Measurements from ENCODE around the gene FUT3.

FUT3 gene

DNA sequence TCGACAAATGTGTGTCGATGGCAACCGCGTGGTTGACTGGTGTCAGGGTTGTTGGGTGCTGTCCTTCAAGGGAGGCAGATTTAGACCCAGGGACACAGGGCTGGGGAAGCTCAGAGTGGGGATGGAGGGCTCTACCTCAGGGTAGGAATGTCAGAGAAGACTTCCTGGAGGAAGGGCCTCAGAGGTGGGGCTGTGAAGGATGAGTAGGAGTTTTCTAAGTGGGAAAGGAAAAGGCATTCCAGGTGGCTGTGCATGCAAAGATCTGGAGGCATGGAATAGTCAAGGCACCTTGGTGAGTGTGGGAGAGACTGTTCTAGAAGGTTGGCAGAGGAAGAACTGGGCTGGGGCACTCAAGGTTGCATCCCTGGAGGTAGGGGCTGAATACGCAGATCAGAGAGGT lies 44.3 kb downstream of the FUT3 start:
- TF ChIP-seq, protein P1, sequence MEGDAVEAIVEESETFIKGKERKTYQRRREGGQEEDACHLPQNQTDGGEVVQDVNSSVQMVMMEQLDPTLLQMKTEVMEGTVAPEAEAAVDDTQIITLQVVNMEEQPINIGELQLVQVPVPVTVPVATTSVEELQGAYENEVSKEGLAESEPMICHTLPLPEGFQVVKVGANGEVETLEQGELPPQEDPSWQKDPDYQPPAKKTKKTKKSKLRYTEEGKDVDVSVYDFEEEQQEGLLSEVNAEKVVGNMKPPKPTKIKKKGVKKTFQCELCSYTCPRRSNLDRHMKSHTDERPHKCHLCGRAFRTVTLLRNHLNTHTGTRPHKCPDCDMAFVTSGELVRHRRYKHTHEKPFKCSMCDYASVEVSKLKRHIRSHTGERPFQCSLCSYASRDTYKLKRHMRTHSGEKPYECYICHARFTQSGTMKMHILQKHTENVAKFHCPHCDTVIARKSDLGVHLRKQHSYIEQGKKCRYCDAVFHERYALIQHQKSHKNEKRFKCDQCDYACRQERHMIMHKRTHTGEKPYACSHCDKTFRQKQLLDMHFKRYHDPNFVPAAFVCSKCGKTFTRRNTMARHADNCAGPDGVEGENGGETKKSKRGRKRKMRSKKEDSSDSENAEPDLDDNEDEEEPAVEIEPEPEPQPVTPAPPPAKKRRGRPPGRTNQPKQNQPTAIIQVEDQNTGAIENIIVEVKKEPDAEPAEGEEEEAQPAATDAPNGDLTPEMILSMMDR (IDR thresholded peaks at IDR 0.05; ENCODE audit: low read depth, low read length, missing control alignments): no peak
- no peak for DNase-seq (ENCODE audit: low read depth)
- no peak overlapping the region for H3K4me3 ChIP-seq (ENCODE audit: low read depth, low read length)

DNA sequence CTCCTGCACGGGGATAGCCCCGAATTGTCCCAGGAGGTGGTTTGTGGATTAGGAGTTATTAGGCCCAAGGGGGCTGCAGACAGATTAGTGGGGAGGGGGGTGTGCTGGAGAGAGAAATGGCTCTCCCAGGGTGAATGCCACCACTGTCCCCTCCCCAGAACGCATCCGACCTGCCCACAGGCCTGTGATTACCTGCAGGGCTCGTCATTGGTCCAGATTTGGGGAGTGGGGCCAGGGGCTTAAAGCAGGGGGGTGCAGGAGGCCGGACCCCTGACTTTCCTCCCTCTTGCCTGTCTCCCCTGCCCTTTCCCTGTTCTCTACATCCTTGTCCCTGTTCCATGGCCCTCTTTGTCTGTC lies 45.1 kb downstream of the FUT3 start:
- no peak for DNase-seq (ENCODE audit: low read depth)
- TF ChIP-seq, protein P1 (IDR thresholded peaks at IDR 0.05; ENCODE audit: low read depth, low read length, missing control alignments): no peak
- no peak overlapping the region for H3K4me3 ChIP-seq (ENCODE audit: low read depth, low read length)

DNA sequence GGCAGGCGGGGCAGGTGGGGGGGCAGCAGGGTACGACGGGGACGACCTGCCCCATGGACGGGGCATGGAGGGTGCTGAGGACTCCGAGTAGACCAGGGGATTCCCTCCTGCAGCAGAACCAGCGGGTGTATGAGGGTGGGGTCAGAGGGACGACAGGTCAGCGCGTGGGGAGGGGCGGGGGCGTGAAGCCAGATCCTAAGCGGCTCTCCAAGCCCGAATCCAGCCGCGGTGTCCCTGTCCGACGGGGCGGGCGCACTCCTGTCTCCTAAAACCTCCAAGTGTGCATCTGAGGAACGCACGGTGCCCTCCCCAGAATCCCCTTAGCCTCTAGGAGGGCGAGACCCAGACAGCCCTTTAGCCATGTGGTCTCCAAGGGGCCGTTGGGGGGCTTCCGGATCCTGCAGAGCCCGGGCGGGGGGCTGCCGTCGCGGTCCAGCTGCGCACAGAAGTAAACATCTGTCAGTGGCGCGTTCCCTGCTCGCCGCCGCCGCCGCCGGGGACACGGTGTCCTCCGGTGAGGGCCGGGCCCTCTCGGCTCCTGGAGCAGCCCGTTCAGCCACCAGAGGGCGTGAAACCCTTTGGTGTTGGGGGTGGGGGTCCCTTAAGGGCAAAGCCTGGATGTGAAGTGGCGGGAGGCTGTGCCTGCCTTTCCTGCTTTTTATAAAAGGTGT lies 45.7 kb downstream of the FUT3 start:
- TF ChIP-seq, protein P1 (IDR thresholded peaks at IDR 0.05; ENCODE audit: low read depth, low read length, missing control alignments): peak; percentile 45
- no peak for DNase-seq (ENCODE audit: low read depth)
- no peak overlapping the region for H3K4me3 ChIP-seq (ENCODE audit: low read depth, low read length)

DNA sequence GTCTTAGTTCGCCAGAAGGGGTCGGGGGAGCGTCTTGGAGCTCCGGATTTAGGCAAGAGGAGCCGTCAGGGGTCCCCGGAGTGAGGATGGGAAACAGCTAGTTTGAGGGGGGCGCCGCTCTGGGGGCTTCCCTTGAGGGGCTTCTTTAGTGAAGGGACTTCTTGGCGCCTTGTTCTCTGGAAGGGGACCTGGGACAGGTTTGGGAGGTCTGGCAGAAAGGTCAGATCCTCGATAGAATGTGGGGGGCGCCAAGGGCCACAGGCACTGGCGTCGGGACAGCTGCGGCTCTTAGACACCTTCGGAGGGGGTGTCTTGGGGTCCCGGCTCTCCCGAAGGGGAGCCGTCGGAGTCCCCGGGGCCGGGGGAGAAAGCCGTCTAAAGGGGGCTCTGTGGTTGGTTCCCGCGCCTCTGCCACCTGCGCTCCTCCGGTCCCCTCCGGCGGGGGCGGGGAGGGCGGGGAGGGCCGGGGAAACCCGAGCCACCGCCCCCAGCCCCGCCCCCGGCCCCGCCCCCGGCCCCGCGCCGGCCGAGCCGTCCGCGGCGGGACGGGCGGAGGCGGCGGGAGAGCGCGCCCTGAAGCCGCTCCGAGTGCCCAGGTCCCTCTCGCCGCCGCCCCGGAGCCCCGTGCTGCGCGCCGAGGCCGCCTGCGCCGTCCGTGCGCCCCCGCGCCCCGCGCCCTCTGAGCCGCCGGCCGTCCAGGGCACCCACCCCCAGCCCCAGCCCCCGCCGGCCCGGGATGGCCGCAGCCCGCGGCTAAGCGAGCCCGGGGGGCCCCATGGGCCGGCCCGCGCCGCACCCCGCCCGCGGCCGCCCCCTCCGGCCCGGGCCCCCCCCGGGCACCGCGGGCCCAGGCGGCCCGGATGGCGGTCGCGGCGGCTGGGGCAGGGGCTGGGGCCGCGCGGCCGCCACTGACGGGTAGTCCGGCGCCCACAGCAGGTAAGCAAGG lies 46.5 kb downstream of the FUT3 start, which contains the start of gene NRTN:
NRTN (plus strand) TSS at position 552 of the 946 bp plus-strand sequence. CDS start 19,099 bp downstream, outside the sequence.
- TF ChIP-seq, protein P1 (IDR thresholded peaks at IDR 0.05; ENCODE audit: low read depth, low read length, missing control alignments): no peak
- DNase-seq (ENCODE audit: low read depth): no peak
- no peak within 1 kb of the TSS for H3K4me3 ChIP-seq (ENCODE audit: low read depth, low read length)

DNA sequence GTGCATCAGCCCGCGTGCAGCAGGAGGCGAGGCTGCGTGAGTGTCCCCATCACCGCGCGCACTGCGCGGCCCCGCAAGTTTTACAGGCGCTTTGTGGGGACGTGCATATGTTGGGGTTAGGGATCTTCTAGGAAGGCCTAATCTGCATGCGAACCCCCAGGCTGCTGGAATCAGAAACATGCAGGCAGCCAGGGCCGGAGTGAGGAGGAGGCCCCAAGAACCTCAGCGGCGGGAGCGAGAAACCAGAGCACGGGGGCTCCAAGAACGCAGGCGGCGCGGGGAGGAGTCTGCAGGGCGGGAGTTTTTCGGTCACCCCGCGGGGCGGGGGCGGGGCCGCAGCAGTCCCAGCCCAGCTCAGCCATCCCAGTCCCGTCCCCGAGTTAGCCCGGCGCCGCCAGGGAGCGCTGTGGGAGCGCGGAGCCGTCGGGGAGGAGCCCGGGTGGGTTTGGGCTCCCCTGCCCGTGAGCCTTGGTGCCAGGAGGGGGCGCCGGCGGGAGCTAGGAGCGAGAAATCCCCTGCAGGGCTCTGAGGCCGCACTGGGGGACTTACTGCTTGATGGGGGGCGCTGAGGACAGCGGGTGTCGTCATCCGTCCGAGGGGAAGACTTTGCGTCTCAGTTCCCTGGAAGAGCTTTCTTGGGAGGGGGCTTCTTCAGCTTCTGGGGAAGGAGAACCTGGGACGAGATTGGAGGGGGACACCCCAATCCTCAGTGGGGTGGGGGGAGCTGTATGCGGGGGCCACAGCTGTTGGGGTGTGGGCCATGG lies 47.3 kb downstream of the FUT3 start:
- TF ChIP-seq, protein P1 (IDR thresholded peaks at IDR 0.05; ENCODE audit: low read depth, low read length, missing control alignments): peak; percentile 87
- peak; percentile 35 for DNase-seq (ENCODE audit: low read depth)
- peak overlapping the region; percentile 14 for H3K4me3 ChIP-seq (ENCODE audit: low read depth, low read length)

DNA sequence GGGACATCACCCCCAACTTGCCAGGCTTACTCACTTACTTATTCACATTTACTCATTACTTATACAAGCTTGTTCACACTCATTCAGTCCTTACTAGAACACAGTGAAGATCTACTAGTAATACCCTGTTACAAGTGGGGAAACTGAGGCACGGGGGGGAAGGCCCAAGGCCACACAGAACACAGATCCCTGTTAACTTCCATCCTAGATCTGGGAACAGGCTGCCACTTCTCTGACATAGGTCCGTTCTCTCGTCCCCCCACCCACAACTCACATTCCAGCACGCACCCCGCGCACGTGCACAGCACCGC lies 47.9 kb downstream of the FUT3 start:
- peak overlapping the region; percentile 14 for H3K4me3 ChIP-seq (ENCODE audit: low read depth, low read length)
- TF ChIP-seq, protein P1 (IDR thresholded peaks at IDR 0.05; ENCODE audit: low read depth, low read length, missing control alignments): no peak
- no peak for DNase-seq (ENCODE audit: low read depth)

Measured in GM12864 (cell line).